Heart left ventricle (tissue), 16 donors: ENCODE measurements around the gene YY1AP1. TPM values are rescaled to one million over a fixed set of nuclear protein-coding genes. Genes with fewer than 3 reads are reported as not detected.
A peak's percentile ranks its signal among the peaks of the same experiment; 100 is the strongest.

Source experiments
- ATAC-seq, 4 donors: fragments of 200-7000 bp; cut with Tn5 transposase; one replicate each; pipeline ENCODE4 v1.9.1; 2020 to 2022; ENCODE audit warnings: moderate library complexity in 4 of 4, mild to moderate bottlenecking in 3 of 4, moderate number of reproducible peaks in 1 of 4
- DNase-seq, 5 donors: peaks; one replicate each; pipeline ENCODE4 v3.0.0-alpha.2; 2020
- H3K27ac ChIP-seq, 12 donors: fragments of 200-600 bp; sonication (generic) in 4 of 12; one replicate each; pipeline versions ENCODE4 v1.5.0 to v1.8.0; 2016 to 2022; ENCODE audit warnings: mild to moderate bottlenecking in 2 of 12
- H3K27me3 ChIP-seq, 9 donors: fragments of 200-600 bp; sonication (generic) in 2 of 9; one replicate each; pipeline versions ENCODE4 v1.5.1 to v1.8.0; 2016 to 2022; ENCODE audit warnings: mild to moderate bottlenecking in 3 of 9
- H3K36me3 ChIP-seq, 9 donors: fragments of 200-600 bp; sonication (generic) in 2 of 9; one replicate each; pipeline versions ENCODE4 v1.5.0 to v1.8.0; 2018 to 2022; ENCODE audit warnings: mild to moderate bottlenecking in 2 of 9
- H3K4me1 ChIP-seq, 12 donors: fragments of 200-600 bp; sonication (generic) in 4 of 12; one replicate each; pipeline versions ENCODE4 v1.5.0 to v1.8.0; 2016 to 2022; ENCODE audit warnings: mild to moderate bottlenecking in 3 of 12
- H3K4me3 ChIP-seq, 12 donors: fragments of 200-600 bp; sonication (generic) in 4 of 12; one replicate each; pipeline versions ENCODE4 v1.5.0 to v1.8.0; 2017 to 2022; ENCODE audit warnings: mild to moderate bottlenecking in 9 of 12, moderate library complexity in 4 of 12
- H3K9me3 ChIP-seq, 12 donors: fragments of 200-600 bp; sonication (generic) in 4 of 12; one replicate each; pipeline versions ENCODE4 v1.5.0 to v1.8.0; 2016 to 2022; ENCODE audit warnings: mild to moderate bottlenecking in 1 of 12
- CTCF ChIP-seq, 12 donors: fragments of 200-600 bp; sonication (generic) in 4 of 12; IDR thresholded peaks; one replicate each; pipeline versions ENCODE4 v1.5.0 to v1.8.0; 2018 to 2022; ENCODE audit warnings: antibody characterized with exemption in 12 of 12, mild to moderate bottlenecking in 5 of 12
- POLR2A ChIP-seq, 2 donors: fragments of 450-650 bp; IDR thresholded peaks; one replicate each; pipeline ENCODE4 v1.6.1; 2017; ENCODE audit warnings: antibody characterized with exemption in 2 of 2, mild to moderate bottlenecking in 2 of 2, moderate library complexity in 2 of 2
- WGBS, 4 donors: extraction: QIAGEN DNeasy Blood & Tissue Kit in 2 of 4; methylation state at CpG; one replicate each; pipeline versions ENCODE4 v1.1.5 to v1.1.7; 2013 to 2018; 5-methylcytosine and 5-hydroxymethylcytosine counted together
- intact Hi-C, 10 donors: fragments of 100-400 bp; cut with DNase I; formaldehyde crosslinking; loops; one replicate each; pipeline versions ENCODE4 v1.11.1 to v1.14.2; 2022
- polyA plus RNA-seq, 2 donors: library from polyadenylated mRNA; stranded (reverse); fragments of 200-250 nt; gene quantifications; one replicate each; pipeline ENCODE4 v1.2.3, GENCODE V29; 2013
- total RNA-seq, 9 donors: library from RNA; depleted of rRNA in 2 of 9; stranded (reverse); fragments of >200 nt in 2 of 9; fragmentation: NEBNext Ultra II Directional in 3 of 9; extraction: Animal tissue kit (Norgen Biotek cat#: 25700) in 3 of 9; gene quantifications; one replicate each; pipeline versions ENCODE4 v1.1.0 to v1.2.4, GENCODE V29; 2016 to 2023
- donor health status: ischemic (EF 13 %, LVEDD 7.1; RV severe dilation, severe dysfunction).
- donor health status: healthy with polysubstance abuse.
- donor health status: DM: no; HTN: yes; CAD: no.
- donor health status: DM: no; HTN: no; CAD: no.
- donor health status: ischemic (EF 25% LVEDD 6.9; RV normal size, moderate dysfunction).
- donor health status: ischemic (EF 25% LVEDD 5.7; RV mildly dilated, moderate dysfunction).
- donor health status: healthy.
- donor health status: DM: yes; HTN: yes; CAD: no.
- donor health status: ischemic (EF 35%, LVEDD 5.7; RV mildly dilated, moderate dysfunction).
- donor health status: nonischemic (EF 11% LVEDD 7.7; RV severe dilation, severe dysfunction).
- donor health status: DM: yes; HTN: yes; CAD: no.
- donor health status: PGD.
- donor health status: ischemic (EF 29% LVEDD 5.4; RV normal size, mild dysfunction).
- donor health status: nonischemic (EF 23%, LVEDD 6.1; RV moderate dilation, normal function).

YY1AP1 gene
- total and polyA plus RNA-seq, 11 donors, result 23.9 to 124 (median 63.7) TPM

GRCh38 chr1:155609515-155610256 lies 78.9 kb downstream of the YY1AP1 start, which contains the start of gene MSTO1:
Gene MSTO1, plus strand, starts transcription at chr1:155610218. Its CDS starts 31 bp downstream, at chr1:155610249.
- Histone ChIP-seq H3K36me3 (peaks cover 0 to 14% (median 12%) of the 10 kb centered on the region in 9 donors), H3K4me3 (peak within 1 kb of the TSS; percentile 30 to 84 (median 64)), H3K9me3 (no peaks in the 10 kb centered on the region), H3K27me3 (no peaks in the 10 kb centered on the region), H3K4me1 (peaks cover 0 to 5% (median 0%) of the 10 kb centered on the region in 12 donors), H3K27ac (peak within 1 kb of the TSS in 11 of 12 donors; percentile 3 to 72 (median 65))
- DNase-seq (peak; percentile 96 to 98 (median 97)), ATAC-seq (peak; percentile 98 to 99 (median 98))
- intact Hi-C loops, result no loop called here
- TF ChIP-seq POLR2A (IDR thresholded peaks at IDR 0.05), result peak in 1 of 2 donors; percentile 67
- no peak for TF ChIP-seq CTCF (IDR thresholded peaks at IDR 0.05)
- 7 to 18% (median 10%) methylated on average over 24 to 46 of the region's 47 CpGs for WGBS, 4 donors

Other genes with a start within 250 kb of the YY1AP1 start
- gene ASH1L, start 126.0 kb downstream of the YY1AP1 start, total RNA-seq, result 10 to 100 TPM; 38.3 to 56.0 (median 50.3) TPM
- 10 to 100 TPM in 1 of 2 donors, 1 to 10 TPM in 1; 9.3 to 15.0 TPM for gene ASH1L, start 126.0 kb downstream of the YY1AP1 start, polyA plus RNA-seq
- 10 to 100 TPM in 7 of 9 donors, 1 to 10 TPM in 2; 5.2 to 22.1 (median 16.0) TPM for gene MSTO1, start 78.6 kb downstream of the YY1AP1 start, total RNA-seq
- 10 to 100 TPM; 12.8 to 21.4 TPM for gene MSTO1, start 78.6 kb downstream of the YY1AP1 start, polyA plus RNA-seq
- 100 to 1,000 TPM in 6 of 9 donors, 10 to 100 TPM in 3; 79.0 to 170 (median 108) TPM for gene DAP3, start 317 bp upstream of the YY1AP1 start, total RNA-seq
- 100 to 1,000 TPM in 1 of 2 donors, 10 to 100 TPM in 1; 83.4 to 112 TPM for gene DAP3, start 317 bp upstream of the YY1AP1 start, polyA plus RNA-seq
- gene GON4L, start 168.4 kb upstream of the YY1AP1 start, total RNA-seq, result 10 to 100 TPM; 16.2 to 38.0 (median 23.4) TPM
- gene GON4L, start 168.4 kb upstream of the YY1AP1 start, polyA plus RNA-seq, result 10 to 100 TPM; 10.9 to 15.8 TPM
- 10 to 100 TPM; 10.7 to 26.3 (median 16.0) TPM for gene SYT11, start 170.8 kb upstream of the YY1AP1 start, total RNA-seq
- 10 to 100 TPM in 1 of 2 donors, 1 to 10 TPM in 1; 2.2 to 15.1 TPM for gene SYT11, start 170.8 kb upstream of the YY1AP1 start, polyA plus RNA-seq
- 10 to 100 TPM; 15.1 to 33.3 (median 20.0) TPM for gene RIT1, start 222.6 kb upstream of the YY1AP1 start, total RNA-seq
- 10 to 100 TPM in 1 of 2 donors, 1 to 10 TPM in 1; 8.1 to 20.1 TPM for gene RIT1, start 222.6 kb upstream of the YY1AP1 start, polyA plus RNA-seq
- gene KHDC4, start 245.6 kb upstream of the YY1AP1 start, total RNA-seq, result 10 to 100 TPM; 16.9 to 28.0 (median 22.6) TPM
- 10 to 100 TPM; 17.4 to 19.1 TPM for gene KHDC4, start 245.6 kb upstream of the YY1AP1 start, polyA plus RNA-seq